GM18867 (cell line): ENCODE measurements around the gene TAF4.
"Not testable (repeated sequence)": the region's sequence is repeated elsewhere in the genome, so short reads cannot be mapped to it uniquely, and the experiment has no call there.

ENCODE experiments used
- ATAC-seq: cut with Tn5 transposase; IDR thresholded peaks from one replicate; pipeline ENCODE4 v1.9.1; 2021; ENCODE audit warnings: mild to moderate bottlenecking, moderate library complexity; ENCODE audit not compliant: unreplicated experiment

The TAF4 gene

DNA sequence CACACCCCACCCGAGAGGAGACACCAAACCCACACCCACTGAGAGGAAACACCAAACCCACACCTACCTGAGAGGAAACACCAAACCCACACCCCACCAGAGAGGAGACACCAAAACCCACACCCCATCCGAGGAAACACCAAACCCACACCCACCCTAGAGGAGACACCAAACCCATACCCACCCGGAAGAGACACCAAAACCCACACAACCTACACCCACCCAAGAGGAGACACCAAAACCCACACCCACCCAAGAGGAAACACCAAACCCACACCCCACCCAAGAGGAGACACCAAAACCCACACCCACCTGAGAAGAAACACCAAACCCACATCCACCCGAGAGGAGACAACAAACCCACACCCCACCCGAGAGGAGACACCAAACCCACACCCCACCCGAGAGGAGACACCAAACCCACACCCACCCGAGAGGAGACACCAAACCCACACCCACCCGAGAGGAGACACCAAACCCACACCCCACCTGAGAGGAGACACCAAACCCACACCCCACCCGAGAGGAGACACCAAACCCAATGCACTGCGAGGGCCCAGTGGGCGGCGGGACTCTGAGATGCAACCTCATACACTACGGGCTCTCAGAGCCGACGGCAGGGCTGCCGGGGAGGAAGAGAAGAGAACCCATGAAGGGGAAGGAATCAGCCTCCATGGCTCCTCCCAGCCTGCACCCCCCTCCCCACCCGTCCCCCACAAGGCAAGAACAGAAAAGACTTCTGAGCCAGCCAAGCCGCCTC is 83.3 kb downstream of the TAF4 start:
- ATAC-seq, result no peak

DNA sequence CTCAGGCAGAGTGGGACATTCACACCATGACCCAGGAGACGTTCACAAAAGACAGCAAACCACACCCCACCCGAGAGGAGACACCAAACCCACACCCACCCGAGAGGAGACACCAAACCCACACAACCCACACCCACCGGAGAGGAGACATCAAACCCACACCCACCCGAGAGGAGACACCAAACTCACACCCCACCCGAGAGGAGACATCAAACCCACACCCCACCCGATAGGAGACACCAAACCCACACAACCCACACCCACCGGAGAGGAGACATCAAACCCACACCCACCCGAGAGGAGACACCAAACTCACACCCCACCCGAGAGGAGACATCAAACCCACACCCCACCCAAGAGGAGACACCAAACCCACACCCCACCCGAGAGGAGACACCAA is 84.0 kb downstream of the TAF4 start:
- ATAC-seq, result not testable (repeated sequence)

DNA sequence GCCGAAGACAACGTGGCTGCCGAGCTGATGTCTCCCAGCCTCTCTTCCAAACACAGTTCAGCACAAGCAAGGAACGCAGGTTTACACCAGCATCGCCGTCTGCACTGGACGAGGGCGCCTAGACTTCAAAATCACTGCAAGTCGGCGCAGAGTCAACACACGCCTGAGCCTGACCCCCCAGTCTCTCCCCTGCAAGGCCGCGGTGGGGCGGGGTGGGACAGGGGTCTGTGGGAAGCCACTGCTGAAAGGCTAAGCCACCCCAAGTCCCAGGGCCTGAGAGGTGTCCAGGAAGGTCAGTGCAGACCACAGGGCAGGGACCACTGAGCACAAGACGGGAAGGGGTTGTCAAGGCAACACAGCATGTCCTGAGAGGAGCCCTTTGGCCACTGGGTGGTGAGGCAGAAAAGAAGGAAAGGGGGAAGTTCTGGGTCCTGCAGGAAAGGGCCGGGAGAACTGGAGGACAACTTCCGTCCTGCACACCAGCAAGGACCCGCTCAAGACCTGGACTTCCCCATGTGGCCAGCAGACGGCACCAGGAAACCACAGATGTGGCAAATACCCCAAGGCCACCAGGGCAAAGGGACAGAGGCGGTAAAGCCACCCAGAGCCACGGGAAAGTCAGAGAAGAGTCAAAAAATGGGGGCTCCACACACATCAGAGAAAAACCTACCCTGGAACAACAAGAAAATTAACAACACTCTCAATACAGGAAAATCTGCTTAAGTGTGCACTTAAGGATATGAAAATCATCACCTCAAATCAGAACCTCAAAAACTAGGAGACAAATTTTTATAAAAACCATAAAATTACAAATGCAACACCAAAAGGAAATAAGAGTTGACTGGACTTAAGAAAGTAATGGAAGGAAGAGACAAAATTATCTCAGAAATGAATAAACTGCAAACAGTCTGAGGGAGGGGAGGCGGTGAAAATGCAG is 84.8 kb downstream of the TAF4 start:
- no peak for ATAC-seq

DNA sequence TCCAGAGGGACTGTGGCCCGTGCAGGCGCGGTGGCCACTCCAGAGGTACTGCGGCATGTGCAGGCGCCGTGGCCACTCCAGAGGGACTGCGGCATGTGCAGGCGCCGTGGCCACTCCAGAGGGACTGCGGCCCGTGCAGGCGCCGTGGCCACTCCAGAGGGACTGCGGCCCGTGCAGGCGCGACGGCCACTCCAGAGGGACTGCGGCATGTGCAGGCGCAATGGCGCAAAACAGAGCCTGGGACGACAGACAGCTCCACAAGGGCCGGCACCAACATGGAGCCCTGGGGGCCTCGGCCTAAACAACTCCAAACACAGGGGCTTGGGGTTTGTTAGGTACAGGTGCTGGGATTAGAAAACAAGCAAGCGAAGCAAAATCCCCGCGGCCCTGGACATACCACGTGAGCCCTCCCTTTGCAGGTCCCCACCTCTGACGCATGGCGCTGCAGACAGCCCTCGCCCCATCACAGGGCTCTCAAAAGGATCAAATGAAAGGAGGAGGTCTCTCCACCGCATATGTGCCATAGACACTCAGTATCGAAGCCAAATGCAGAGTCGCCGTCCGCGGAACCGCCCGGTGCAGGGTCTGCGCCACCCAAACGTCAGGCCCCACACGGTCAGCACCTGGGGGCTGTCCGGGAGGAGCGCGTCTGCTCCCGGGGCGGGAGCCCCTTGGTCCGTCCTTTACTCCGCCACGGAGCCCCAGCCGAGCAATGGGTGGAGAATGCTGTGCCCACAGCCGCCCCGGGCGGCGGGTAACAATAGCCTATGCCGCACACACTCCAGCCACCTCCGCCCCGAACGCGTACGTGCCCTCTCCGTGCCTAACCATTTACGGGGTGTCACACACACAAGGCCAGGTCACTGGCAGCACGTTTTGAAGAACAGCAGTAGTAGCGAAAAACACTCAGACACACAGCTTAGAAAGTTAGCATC is 85.7 kb downstream of the TAF4 start:
- ATAC-seq, result no peak

DNA sequence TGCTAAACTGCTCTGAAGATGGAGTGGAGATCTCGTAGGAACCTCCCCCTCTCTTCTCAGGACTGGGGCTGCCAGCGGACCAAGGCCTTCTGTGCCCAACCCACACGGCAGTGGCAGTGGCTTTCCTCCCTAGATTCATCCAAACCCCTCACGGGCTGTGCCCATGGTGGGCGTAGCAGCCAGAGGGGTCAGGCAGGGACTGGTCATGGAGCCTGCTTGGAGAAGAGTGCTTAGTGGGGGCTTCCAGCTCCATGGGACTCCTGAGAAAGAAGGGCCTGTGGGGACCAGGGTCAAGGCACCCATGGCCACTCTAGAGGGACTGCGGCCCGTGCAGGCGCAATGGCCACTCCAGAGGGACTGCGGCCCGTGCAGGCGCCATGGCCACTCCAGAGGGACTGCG is 86.6 kb downstream of the TAF4 start:
- no peak for ATAC-seq

DNA sequence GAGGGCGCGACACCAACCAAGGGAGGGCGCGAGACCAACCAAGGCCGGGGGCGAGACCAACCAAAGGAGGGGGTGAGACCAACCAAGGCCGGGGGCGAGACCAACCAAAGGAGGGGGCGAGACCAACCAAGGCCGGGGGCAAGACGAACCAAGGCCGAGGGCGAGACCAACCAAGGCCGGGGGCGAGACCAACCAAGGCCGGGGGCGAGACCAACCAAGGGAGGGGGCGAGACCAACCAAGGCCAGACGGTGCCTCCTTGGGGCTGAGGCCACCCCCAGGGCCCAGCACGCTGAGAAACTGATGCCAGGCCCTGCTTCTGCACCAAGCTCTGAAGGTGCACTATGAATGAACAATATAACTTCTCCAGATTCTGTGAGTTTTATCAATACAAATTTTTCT is 87.2 kb downstream of the TAF4 start:
- ATAC-seq, result no peak

DNA sequence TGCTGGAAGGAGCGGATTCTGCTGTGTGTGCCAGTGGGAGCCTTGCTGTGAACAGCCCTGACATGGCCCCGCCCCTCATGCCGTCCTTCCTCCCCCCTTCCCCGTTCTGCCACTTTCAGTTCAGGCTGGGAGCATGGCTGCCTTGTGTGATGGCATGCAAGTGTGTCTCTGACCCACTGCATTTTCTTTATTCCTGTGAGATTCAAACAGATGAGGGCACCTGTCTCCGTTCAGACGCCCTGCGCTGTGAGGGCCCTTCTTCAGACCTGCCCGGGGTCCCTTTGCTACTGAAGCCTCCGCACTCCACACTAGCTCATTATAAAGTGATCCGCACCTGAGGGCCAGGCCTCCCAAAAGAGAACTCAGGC is 88.3 kb downstream of the TAF4 start:
- ATAC-seq, result no peak

DNA sequence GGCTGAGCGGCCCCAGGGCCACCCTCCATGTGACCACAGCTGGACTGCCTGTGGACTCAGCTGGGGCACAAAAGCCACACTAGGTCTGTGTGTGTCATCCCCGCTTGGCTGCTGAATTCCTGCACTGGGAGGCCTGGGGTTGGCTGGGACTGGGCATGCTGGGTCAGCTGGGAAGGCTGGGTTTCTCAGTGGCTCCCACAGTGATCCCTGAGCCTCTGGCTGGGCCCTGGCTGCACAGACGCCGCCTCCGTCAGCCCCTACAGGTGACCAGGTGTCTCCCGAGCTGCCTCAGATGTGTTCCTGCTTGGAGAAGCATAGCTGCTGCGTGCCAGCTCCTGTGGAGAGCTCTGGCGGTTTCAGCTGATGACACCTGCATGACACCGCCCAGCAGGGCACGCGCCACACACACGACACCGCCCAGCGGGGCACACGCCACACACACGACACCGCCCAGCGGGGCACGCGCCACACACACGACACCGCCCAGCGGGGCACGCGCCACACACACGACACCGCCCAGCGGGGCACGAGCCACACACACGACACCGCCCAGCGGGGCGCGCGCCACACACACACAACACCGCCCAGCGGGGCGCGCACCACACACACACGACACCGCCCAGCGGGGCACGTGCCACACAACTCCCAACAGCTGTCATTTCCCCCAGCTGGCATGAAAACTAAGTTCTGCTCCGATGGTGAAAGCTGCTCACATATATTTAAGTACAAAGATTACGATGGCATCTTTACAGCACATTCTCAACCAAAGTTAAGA is 88.8 kb downstream of the TAF4 start:
- no peak for ATAC-seq

DNA sequence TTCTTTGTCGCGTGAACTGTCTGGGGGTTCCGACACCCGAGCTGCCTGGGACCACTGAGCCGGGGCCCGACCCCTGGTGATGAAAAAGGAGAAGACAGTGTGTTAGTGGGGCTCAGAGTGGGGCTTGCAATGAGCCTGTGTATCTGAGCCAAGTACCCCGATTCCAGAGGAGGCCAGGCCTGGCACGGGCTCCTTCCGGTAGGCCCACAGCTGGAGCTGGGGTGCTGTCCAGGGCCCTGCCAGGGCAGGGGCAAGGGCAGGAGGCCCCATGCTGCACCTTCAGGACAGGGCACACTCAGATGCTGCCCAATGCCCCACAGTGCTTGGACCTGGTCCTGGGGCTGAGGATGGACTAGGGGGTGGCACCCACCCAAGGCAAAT is 89.4 kb downstream of the TAF4 start:
- no peak for ATAC-seq

DNA sequence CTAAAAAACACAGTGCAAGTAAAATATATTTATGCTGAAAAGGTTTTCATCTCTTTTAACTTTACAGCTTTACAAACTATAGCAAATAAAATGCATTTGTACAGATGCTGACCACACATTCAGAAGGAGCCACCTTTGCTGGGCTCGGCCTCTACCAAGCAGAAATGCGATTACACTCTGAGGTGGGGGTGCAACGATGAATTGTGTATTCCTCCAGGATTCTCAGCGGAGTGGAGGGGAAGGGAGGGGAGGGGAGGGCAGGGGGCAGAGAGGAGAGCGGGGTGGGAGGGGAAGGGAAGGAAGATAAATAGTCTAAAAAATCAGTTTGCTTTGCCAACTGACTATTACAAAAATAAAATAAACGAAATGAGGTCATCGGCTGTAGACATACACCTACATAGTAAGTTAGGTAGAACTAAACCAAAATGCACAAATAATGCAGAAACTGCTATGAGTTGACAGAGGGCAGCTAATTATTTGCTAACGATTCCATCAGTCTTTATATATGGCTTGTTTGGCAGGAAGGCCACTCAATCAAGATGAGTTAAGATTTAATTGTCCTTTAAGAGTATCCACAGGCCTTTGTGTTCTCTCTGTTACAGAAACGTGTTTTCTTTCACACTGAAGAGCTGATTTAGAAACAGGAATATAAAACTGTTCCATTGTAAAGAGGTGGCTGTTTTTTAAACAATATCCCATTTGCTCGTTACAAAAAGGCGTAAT is 90.1 kb downstream of the TAF4 start:
- no peak for ATAC-seq

DNA sequence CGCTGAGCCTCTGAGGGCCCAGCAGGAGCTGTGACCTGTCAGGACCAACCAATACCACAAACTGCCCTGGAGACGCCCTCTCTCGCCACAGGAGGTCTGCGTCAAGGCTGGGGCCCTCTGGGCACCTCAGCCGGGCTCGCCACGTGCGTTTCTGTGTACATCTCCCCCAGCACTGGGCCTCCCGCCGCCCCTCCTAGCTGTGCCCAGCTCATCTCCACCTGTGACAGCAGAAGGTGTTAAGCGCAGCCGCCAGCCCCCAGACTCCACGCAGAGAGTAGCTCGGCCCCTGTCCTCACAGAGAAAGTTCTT is 91.4 kb downstream of the TAF4 start:
- no peak for ATAC-seq

DNA sequence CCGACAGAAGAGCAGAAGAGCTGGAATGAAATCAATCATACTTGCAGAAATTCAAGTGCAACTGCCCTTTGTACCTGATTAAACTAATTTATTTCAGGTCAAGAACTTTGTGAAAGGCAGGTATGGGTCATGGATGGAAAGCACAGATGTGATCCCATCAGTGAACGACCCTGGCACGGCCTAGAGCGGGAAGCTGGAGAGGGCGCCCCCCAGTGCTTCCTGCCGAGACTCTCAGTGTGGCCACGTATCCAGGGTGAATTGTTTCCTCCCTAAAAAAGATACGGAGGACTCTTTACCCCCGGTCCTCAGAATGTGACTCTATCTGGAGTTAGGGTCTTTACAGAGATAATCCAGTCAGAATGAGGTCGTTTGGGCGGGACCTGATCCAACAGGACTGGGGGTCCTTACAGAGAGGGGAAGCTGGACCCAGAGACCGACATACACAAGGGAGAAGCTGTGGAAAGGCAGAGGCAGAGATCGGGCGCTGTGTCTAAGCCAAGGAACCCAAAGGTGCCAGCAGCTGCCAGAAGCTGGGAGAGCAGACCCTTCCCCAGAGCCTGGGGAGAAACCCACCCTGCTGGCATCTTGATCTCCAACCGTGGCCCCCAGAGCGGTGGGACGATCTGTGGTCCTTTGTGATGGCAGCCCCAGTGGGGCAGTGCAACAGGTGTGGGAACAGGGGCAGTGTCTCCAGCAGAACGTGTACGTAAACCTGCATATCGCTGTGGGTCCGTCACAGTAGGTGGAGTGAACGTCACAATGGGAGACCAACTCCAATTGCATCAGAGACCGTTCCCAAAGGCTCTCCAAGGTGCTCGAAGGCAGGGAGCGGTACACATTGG is 91.9 kb downstream of the TAF4 start:
- ATAC-seq, result no peak

DNA sequence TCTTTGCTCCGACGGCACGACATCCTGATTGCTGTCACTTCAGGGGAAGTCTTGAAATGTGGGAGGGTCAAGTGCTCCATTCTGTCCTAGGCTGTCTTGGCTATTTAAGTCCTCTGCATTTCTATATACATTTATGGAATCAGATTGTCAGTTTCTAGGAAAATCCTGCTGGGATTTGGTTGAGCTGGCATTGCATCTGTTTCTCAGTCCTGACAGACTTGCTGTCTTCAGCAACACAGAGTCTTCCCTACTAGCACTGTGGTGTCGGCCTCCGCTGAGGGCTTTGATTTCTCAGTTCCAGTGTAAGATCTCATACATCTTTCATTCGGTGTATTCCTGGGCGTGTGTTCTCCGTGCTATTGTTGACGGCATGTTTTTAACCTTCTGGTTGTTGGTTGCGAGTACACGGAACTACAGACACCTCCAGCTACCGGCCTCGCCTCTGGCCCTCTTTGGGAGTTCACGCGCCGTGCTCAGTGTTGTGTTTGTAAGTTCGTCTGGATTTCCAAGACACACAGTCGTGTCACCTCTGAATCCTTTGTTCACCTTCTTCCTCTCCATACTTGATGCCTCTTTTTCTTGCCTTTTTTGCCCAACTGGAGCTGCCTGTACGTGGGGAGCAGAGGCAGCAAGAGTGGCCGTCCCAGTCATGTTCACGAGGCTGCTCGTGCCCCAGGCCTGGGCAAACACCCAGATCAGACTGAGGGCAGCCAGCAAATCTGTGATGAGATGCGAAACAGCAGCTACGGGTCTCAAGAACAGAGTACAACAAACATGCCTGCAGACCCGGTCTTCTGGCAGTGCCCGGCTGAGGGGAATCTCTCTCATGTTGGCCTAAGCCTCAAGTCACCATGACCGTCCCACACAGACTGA is 92.8 kb downstream of the TAF4 start:
- no peak for ATAC-seq

DNA sequence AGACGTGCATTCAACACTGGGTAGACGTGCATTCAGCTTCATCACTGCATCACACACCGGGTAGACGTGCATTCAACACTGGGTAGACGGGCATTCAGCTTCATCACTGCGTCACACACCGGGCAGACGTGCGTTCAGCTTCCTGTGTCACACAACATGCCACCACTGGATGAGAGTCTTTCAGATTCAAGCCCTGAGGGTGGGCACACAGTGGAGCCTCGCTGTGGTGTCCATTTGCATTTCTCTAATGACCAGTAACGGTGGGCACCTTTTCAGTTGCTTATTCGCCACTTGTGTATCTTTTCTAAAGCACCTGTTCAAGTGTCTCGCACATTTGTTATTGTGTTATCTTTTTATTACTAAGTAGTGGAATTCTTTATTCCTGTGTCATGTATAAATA is 94.1 kb downstream of the TAF4 start:
- not testable (repeated sequence) for ATAC-seq

DNA sequence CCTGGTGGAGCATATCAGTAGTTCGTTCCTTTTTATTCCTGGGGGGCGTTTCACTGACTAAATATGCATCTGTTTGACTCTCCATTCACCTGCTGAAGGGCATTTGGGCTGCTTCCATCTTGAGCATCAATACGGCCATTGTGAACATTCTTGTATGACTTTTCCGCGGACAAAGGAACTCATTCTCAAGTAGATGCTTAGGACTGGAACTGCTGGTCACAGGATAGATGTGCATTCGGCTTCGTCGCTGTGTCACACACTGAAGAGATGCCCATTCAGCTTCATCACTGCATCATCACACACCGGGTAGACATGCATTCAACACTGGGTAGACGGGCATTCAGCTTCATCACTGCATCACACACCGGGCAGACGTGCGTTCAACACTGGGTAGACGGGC is 95.3 kb downstream of the TAF4 start:
- no peak for ATAC-seq

DNA sequence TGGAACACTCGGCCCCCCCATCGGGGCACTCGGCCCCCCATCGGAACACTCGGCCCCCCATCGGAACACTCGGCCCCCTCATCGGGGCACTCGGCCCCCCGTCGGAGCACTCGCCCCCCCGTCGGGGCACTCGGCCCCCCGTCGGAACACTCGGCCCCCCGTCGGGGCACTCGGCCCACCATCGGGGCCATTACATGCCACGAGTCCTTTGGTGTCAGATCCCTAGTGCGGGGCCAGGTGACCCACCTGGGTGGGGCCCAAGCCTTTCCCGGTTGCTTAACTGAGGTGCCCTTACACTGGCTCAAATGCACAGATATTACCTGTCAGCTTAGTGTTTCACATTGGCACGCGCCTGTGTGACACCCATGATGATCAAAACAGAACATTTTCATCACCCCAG is 95.9 kb downstream of the TAF4 start:
- no peak for ATAC-seq

DNA sequence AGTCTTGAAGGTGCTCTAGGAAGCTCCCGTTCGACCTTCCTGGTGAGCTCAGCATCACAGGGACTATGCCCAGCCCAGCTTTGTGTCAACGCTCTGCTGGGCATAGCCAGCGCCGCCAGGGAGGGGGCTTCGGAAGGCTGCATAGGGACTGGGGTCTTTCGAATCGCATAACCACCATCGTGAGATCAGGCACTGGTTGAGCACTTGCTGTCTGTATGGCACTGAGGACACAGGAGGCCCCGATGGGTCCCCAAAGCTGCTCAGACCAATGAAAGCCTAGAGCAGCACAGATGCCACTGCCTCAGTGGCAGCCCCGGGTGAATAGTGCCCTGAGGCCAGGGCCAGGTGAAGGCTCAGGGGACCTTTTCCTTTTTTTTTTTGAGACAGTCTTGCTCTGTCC is 96.7 kb downstream of the TAF4 start:
- ATAC-seq, result no peak
